Glomerular visceral epithelial cell (primary cell): ENCODE results near the gene ATG101.

Experiments
- DNase-seq: peaks from one replicate; pipeline ENCODE4 v3.0.0-alpha.2; 2016; ENCODE audit errors: extremely low spot score

Gene ATG101, protein sequence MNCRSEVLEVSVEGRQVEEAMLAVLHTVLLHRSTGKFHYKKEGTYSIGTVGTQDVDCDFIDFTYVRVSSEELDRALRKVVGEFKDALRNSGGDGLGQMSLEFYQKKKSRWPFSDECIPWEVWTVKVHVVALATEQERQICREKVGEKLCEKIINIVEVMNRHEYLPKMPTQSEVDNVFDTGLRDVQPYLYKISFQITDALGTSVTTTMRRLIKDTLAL

GRCh38 chr12:52069327-52070184 lies at the start of gene ATG101:
TSS of gene ATG101 (plus strand) at chr12:52069978. CDS start at chr12:52073651, 3,673 bp downstream.
- peak; percentile 93 for DNase-seq

GRCh38 chr12:52020539-52021336 lies 49.0 kb upstream of the ATG101 start:
- peak; percentile 54 for DNase-seq

DNA sequence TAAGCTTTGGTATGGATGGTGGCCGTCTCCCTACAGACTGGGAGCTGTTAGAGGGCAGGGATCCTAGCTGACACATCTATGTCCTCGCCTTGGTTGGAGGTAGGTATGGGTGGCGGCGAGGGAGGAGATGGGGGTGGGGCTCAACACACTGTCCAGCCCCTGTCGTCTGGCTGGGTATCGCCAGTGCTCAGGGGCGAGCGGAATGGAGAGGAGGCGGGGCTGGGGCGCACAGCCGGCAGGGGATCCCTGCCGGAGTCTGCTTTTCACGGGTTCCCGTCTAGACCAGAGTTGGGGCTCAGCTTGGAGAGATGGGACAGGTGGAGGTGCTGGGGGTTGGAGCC lies 47.0 kb upstream of the ATG101 start:
- DNase-seq, result no peak

- peak; percentile 80 for DNase-seq
Measured at GRCh38 chr12:52023182-52023975, 46.4 kb upstream of the ATG101 start.

GRCh38 chr12:52023976-52024688 lies 45.6 kb upstream of the ATG101 start:
- DNase-seq, result no peak

GRCh38 chr12:52024845-52025230 lies 44.9 kb upstream of the ATG101 start:
- no peak for DNase-seq

DNA sequence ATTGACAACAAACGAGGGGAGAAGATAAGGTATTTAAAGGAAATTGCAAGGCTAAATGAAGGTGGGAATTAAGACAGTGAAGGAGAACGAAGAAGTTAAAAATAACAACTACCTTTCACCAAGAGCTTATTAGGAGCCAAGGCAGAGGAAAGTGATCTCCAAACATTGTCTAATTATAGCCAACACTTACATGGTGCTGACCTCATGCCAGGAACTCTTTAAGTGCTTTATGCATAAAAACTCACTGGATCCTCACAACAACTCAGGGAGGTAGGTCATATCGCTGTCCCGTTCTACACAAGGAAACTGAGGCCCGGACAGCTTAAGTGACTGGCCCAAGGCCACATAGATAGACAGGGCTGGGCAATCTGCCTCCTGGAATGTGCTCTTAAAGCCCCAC lies 43.5 kb upstream of the ATG101 start:
- no peak for DNase-seq

GRCh38 chr12:52027085-52027843 lies 42.5 kb upstream of the ATG101 start:
- no peak for DNase-seq

DNA sequence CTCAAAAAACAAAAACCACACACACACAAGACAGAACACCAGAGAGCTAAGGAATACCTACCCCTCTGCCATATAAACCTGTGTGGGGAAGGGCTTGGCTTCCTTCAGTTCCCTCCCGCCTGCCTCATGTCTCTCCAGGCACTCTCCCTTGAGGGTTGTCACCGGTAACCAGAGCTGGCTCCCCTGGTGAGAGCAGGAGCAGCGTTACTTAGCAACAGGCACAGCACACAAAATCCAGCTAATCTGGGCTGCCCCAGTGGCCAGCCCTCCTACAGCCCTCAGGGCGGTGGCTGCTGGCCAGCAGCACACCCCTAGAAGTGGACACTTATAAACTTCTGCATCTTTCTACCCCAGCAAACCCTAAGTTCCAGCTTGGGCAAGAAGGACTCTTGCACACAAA lies 40.1 kb upstream of the ATG101 start:
- DNase-seq, result peak; percentile 31

DNA sequence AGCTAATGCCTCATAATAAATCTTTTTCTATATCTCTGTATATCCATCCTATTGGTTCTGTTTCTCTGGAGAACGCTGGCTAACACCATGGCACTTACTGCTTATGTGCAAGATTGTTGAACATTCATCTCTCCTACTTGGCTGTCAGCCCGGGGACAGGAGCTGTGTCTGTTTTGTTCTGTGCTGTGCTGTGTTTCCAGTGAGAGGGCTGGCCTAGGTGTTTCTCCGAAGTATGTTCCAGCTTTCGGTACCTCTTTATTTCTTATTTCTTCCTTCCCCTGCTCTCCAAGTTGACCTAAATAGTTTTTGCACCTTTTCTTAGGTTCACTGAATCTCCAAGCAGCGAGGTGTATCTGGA lies 37.4 kb upstream of the ATG101 start:
- no peak for DNase-seq

- peak; percentile 95 for DNase-seq
Measured at GRCh38 chr12:52032804-52033445, 36.9 kb upstream of the ATG101 start.

- no peak for DNase-seq
Measured at GRCh38 chr12:52033446-52034140, 36.2 kb upstream of the ATG101 start.

- no peak for DNase-seq
Measured at GRCh38 chr12:52035190-52035589, 34.6 kb upstream of the ATG101 start.

DNA sequence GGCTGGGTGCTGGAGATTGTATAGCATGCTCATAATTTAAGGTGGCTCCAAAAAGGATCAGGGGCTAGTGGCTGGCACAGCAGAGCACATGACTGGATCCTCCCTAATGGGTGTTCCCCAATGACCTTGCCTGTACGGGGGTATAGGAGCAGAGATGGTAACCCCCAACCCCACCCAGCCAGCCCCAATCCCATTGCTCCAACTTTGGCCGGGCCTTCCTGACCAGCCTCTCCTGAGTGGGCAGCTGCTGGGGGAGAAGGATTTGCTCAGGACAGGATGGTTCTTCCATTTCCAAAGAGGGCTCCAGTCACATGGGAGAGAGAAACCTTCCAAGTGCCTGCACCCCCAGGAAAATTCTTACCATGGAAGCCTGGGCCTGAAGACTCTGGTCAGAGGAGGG lies 33.9 kb upstream of the ATG101 start:
- no peak for DNase-seq

GRCh38 chr12:52036587-52037171 lies 33.1 kb upstream of the ATG101 start:
- DNase-seq, result peak; percentile 65

DNA sequence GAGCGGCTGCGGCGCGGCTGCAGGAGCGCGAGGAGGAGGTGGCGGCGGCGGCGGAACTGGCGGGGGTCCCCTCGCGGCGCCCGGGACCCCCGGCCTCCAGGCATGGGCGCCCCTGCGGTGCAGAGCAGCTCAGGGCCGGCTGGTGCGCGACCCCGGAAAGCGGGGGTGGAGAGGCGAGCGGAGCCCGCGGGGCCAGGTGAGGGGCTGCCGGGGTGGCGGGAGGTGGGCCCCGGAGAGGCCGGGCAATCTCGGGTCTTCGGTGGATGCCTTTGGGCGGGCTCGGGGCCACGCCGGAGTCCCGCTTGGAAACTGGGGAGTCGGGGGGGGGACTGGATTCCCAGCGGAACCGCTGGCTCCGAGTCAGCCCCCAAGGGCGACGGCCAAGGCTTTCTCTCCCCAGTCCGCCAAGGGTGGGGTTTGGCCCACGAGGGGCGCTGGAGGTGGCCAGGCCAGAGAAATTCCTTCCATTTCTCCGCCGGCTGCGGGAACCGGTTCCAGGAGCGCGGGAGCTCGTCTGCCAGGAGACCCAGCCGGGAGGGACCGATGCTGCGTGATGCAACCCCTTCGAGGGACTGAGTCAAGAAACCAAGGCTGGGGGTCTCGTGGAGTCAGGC lies 32.4 kb upstream of the ATG101 start:
- peak; percentile 30 for DNase-seq

GRCh38 chr12:52038447-52038846 lies 31.3 kb upstream of the ATG101 start:
- DNase-seq, result no peak

GRCh38 chr12:52041035-52041434 lies 28.7 kb upstream of the ATG101 start:
- no peak for DNase-seq
